HG03558 (cell line): ENCODE measurements around the gene JSRP1.

Experiments used
- ATAC-seq: cut with Tn5 transposase; IDR thresholded peaks from one replicate; pipeline ENCODE4 v1.9.1; 2021; ENCODE audit warnings: moderate number of reproducible peaks; ENCODE audit not compliant: unreplicated experiment; ENCODE audit errors: extremely low read depth

Gene JSRP1, protein sequence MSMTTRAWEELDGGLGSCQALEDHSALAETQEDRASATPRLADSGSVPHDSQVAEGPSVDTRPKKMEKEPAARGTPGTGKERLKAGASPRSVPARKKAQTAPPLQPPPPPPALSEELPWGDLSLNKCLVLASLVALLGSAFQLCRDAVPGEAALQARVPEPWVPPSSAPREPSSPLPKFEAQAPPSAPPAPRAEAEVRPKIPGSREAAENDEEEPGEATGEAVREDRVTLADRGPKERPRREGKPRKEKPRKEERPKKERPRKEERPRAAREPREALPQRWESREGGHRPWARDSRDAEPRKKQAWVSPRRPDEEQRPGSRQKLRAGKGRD

DNA sequence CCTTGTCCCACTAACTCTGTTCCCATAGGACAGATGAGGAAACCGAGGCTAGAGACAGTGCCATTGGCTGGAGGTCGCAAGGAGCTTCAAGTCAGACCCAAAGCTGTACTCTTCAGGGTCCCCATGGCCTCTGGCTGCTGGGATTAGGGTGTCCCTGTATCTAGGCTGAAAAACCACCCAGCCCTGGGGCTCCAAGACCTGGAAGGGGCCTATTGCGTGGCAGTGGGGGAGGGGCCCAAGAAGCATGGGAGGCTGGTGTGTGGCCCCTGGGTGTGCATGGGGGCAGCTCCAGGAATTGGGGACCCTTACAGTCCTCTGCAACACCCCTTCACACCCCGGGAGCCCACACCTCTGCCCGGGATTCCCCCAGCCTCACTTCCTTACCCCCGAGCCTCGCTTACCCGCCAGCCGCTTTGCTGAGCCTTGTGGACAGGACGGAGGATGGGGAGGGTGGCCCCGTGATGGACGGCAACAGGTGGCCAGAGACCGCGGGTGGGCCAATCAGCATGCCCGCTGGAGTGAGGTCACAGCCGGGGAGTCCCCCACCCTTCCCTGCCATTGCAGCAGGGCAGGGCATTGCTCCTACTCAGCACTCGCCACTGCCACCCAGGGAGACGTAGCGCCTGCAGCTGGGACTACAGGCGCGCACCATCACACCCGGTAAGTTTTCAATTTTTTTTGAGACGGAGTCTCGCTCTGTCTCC is at the start of gene JSRP1:
Gene JSRP1 (minus strand): TSS at position 436 of the 704 bp plus-strand sequence. CDS start 1,103 bp downstream, outside the sequence.
- no peak for ATAC-seq

DNA sequence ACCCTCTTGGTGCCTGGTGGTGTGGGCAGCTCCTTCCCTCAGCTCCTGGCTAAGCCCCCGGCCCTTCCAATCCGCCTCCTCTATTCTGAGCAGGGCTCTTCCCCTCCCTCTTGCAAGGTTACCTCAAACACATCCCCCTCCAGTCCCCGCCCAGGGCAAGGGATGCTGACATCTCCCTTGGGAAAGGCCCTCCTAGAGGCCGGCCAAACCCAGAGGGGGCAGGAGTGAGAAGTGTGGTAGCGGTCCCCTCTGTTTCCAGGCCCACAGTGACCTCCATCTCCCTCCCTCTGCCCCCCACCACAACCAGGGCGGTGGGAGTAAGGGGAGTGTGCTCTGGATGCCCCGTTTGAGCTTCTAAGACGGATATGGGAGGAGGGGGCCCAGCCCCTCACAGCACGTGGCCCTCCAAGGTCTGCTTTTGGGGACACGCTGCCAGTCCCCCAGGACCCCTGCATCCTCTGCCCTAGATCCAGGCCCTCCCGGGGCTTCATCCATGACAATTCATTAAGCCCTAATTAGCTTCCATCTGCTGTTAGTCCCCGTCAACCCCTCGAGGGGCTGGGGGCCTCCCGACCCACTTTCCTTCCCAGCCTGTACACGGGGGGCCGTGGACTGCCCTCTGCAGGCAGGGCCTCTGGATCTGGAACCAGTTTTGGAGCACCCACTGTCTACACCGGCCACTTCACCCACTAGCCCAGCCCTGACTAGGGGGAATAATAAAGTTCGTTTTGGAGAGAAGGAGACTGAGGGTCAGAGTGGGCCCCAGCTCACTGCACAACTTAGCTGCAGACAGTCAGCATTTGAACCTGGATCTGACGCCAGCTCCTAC is 49.4 kb upstream of the JSRP1 start:
- ATAC-seq: no peak

DNA sequence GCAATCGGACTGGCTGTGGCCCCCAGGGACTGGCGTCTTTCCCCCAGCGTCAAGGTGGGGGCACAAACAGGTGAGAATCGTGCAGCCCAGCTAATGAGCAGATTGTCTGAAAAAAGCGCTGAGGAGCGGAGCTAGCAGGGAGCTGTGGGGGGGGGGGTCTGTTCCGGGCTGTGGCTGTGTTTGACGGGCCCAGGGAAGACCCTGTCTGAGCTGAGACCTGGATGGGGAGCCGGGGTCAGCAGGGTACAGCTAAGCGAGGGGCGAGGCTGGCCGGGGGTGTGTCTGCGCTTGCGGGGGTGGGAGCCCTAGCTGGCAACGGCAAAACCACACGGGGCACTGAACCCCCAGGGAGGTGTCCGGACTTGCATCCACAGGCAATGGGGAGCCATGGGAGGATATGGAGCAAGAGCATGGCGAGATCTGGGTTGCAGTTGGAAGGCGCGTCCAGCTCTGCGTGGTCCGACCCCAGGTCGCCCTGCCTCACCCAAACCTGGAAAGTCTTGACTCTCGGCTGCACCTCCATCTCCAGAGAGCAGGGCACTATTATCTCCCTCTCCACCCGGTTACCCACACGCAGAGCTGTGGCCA is 47.1 kb upstream of the JSRP1 start:
- no peak for ATAC-seq

DNA sequence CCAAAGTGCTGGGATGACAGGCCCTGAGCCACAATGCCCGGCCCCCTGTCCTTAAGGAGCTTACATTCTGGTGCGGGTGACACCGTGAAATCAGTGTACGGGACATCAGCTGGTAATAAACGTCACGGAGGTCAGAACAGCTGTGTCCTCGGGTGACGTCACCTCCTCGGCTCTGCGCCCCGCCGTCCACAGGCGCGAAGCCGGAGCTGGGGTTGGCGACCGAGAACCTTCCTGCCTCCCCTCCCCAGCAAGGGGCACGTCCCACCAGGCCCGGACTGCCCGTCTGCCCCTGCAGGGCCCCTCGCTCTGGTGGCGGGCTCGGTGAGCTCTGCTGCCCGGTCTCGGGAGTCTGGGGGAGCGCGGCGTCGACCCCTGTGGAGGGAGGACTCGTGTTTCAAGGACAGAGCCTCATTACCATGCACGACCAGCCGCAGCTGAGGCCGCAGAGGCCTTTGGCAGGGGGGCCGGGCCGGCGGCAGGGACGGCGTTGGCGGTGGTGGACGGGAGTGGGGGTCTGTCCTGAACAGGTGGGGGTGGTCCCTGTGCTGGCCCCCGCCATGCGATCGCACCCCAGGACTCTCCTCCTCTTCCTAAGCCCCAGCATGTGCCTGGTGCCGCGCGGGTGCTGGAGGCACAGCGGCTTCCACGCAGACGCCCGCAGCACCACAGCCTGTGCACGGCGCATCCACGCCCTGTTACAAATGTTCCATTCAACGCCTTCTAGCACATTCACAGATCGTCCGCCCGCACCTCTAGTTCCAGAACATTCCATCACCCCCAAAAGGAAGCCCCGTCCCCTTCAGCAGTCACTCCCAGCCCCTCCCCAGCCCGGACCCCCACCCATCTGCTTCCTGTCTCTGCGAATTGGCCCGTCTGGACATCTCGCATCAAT is 46.3 kb upstream of the JSRP1 start:
- no peak for ATAC-seq

DNA sequence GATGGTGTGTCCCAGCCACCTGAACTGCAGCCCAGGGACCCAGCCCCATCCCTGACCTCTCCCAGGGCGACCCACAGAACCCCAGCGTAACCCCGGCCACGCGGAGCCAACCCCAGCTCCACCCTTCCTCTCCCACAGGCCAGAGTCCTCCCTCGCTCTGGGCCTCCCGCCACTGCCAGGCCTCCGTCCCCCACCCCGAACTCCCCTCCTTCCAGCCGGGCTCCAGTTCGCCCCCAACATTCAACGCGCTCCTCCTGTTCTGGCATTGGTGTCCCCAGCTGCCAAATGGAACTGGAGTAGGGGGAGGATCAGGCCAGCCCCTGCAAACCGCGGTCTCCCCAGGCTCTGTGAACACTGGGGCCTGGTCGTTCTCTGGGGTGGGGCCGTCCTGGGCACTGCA is 44.3 kb upstream of the JSRP1 start:
- ATAC-seq: no peak

DNA sequence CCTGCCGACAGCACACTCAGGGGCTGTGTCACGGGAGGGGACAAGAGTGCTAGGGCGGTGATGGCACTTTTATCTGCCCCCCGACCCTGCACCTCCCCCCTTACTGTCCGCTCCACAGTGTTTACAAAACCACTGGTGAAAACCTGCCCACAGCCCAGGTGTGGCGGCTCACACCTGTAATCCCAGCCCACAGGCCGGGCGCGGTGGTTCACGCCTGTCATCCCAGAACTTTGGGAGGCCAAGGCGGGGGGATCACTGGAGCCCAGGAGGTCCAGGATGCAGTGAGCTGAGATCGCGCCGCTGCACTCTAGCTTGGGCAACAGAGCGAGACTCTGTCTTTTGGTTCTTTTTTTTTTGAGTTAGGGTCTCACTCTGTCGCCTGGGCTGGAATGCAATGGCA is 39.9 kb upstream of the JSRP1 start:
- no peak for ATAC-seq

DNA sequence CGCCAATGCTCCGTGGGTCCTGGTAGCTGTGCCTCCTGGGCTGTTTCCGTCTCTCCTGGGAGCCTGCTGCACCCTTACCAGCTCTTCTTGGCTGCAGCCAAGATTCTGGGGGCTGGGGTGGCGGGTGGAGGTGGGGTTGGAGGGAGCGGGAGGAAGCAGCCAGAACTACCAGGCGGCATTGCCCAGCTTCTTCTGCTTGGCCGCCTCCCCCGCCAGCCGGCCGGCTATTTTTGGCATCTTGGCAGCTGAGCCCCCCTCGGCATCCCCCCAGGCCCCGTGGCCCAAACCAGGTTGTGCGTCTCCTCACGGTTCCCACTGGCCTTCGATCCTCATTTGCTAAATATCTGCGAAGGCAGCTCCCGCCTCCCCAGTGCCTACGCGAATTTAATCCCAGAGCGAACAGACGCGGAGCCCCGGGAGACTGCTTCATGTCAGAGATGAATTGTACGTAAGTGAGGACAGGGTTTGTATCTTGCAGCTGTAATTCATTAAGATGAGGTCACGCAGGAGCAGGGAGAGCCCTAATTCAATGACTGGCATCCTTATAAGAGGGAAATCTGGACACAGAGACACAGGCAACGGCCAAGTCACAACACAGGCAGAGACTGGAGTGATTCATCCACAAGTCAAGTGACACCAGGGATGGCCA is 38.6 kb upstream of the JSRP1 start:
- ATAC-seq: no peak

DNA sequence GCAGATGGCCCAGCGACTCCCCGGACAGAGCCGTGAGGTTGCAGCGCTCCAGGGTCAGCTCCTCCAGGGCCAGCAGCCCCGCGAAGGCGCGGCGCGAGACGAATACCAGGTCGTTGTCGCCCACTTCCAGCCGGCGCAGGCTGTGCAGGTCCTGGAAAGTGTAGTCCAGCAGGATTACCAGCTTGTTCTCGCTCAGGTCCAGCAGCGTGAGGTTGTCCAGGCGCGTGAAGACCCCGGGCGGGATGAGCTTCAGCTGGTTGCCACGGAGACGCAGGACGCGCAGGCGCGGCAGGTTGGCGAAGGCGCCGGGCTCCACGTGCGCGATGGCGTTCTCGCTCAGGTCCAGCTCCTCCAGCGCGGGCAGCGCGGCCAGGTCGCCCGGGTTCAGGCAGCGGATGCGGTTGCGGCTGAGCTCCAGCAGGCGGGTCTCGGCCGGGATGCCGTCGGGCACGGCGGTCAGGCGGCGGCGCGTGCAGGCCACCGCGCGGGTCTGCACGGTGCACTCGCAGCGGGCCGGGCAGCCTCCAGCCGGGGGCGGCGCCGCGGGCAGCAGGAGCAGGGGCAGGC is 35.1 kb upstream of the JSRP1 start:
- no peak for ATAC-seq

DNA sequence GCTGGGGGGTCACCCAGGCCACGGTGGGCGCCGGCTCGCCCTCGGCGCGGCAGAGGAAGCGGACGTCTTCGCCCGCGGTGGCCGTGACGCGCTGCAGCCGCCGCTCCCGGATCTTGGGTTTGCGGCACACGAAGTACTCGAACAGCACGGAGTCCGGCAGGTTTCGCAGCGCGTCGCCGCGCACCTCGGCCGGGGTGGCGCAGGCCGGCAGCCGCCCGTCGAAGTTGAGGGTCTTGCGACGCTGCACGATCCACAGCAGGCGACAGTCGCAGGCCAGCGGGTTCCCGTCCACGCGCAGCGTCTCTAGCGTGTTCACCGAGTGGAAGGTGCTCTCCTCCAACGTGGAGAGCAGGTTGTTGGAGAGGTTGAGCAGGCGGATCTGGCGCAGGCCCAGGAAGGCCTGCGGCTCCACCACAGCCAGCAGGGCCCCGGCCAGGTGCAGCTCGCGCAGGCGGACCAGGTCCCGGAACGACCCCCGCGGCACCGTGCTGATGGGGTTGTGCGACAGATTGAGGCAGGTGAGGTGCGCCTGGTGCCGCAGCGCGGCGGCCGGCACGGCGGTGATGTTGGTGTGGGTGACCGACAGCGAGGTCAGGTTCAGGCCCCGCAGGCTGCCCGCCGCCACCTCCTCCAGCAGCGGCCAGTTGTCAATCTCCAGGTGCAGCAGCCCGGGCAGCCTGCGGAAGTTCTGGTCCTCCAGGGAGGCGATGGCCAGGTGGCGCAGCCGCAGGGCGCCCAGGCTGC is 34.4 kb upstream of the JSRP1 start:
- ATAC-seq: no peak

DNA sequence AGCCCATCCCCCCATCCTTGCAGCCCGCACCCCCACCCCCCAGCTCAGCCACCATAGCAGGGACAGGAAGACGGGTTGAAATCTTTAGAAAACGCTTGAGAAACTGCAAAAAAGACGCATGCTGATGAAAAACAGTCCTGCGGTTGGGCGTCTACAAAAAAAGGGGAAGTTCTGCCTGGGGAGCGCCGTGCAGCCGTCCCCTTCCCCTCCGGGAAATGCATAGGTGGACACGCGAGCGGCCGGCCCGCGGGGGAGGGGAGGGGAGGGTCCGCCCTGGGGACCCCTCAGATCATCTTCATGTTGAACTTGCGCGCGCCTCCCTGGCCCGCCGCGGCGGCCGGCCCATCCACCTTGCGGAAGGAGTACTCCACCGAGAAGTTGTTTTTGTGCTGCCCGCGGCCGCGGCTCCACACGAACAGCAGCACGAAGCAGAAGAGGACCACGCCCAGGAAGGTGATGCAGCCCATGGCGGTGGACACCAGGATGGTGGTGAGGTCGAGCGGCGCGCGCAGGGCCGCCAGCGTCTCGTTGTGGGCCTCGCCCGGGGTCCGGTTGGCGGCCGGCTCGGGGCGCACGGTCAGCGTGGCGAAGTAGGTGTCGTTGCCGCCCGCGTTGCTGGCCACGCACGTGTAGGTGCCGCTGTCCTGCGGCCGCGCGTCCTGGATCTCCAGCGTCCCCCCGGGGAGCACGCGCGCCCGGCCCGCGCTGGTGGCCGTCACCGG is 33.7 kb upstream of the JSRP1 start:
- ATAC-seq: no peak

DNA sequence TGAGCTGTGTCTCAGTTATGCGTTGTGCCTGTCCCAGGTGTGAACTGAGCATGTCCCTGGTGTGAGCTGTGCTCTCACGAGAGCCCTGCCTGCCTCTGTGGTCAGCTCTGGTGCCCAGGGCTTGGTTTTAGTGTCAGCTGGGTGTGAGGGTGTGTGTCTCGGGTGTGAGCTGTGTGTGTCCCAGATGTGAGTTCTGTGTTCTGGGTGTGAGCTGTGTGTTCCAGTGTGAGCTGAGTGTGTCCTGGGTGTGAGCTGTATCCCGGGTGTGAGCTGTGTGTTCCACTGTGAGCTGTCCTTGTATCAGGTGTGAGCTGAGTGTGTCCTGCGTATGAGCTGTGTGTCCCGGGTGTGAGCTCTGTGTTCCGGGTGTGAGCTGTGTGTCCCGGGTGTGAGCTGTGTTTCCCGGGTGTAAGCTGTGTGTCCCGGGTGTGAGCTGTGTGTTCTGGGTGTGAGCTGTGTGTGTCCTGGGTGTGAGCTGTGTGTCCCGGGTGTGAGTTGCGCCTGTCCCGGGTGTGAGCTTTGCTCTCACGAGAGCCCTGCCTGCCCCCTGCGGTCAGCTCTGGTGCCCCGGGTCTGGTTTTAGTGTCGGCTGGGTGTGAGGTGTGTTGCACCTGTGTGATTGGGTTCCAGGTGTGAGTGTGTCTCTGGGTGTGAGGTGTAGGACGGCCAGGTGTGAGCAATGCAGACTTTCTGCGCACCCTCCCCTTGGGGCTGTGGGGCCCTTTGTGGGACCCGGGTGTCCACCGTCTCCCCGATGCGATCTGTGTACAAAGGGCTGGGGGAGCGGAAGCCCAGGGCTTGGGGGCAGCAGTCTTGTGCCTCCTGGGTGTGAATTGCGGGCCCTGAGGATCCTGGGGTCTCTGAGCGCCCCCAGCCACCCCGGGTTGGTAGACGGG is 32.8 kb upstream of the JSRP1 start:
- ATAC-seq: no peak

DNA sequence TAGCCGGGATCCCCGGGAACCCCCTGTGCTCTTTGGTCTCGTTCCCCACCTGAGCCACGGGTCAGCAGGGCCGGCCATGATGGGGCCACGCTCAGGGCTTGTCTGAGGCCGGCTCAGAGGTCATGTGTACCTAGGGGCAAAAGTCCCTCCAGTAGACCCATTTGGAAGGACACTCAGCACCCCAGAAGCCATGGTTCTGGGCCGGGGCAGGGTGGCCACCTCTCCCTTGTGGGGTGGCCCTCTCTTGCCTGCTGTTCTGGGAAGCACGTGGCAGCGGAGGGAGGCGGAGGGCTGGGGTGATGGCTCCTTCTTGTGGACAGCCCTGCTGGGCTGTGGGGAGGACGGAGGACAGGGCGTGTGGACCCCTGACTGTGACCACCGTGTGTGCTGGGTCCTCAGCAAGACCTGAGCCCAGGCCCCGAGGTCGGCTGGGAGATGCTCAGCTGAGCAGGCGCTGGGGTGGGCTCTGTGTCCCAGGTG is 32.2 kb upstream of the JSRP1 start:
- no peak for ATAC-seq

DNA sequence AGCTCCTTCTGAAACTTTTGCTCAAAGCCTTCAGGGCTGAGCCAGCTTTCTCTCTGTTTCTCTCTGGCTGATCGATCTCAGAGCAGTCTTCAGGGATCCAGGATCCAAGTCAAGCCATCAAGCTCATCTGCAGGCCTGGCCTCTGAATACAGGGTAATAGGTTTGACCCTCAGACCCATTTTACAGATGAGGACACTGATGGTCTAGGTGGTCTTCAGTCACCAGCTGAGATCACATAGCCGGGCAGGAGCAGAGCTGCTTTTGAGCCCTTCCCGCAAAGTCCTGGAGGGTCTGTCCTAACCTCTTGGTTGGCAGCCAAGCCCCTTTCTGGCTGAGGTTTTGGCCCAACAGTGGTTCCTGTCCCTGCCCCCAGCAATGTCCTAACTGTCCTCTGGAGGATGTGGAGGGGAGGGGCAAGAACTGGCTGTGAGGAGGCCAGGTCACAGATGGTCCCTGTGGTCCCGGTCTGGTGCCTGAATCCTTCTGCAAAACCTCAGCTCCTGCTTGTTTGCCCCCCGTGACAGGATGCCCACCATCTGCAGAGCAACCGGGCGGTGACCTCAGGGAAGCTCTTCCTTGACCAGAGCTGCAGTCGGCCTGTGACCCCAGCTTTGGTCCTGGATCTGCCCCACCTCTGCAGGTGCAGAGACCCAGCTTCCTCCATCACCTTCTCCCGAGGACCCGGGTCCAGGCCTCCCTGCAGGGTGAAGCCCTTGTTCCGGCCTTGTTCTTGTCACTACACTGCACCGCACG is 31.5 kb upstream of the JSRP1 start:
- no peak for ATAC-seq

DNA sequence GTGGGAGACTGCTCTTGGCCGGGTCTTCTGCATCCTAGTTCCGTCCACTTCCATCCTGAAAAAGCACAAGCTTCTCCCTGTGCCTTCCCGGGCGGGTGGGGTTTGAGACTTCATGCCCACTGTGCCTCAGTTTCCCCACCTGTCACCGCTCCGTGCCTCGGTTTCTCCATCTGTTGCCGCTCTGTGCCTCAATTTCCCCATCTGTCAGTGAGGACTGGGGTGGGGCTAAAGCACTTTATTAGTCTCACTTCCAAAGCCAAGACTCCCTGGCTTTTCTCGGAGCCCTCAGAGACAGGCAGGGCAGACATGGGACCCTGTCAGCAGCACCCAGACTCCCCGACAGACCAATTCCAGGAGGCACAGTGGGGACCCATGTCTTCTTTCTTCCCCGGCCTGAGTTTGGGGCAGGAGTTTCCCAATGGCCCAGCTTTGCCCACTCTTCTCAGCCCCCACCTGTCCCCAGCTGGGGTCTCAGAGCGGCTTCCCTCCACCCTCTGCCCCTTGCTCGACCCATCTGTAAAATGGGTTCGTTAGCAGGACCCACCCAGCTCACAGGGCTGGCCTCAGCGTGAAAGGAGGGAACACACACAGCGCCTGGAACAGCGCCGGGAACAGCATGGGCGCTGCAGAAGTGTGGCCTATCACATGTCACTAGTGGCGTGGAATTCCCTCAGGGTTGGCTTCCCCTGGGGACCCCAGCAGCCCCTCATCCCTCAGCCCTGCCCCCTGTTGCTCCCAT is 30.4 kb upstream of the JSRP1 start:
- ATAC-seq: no peak

DNA sequence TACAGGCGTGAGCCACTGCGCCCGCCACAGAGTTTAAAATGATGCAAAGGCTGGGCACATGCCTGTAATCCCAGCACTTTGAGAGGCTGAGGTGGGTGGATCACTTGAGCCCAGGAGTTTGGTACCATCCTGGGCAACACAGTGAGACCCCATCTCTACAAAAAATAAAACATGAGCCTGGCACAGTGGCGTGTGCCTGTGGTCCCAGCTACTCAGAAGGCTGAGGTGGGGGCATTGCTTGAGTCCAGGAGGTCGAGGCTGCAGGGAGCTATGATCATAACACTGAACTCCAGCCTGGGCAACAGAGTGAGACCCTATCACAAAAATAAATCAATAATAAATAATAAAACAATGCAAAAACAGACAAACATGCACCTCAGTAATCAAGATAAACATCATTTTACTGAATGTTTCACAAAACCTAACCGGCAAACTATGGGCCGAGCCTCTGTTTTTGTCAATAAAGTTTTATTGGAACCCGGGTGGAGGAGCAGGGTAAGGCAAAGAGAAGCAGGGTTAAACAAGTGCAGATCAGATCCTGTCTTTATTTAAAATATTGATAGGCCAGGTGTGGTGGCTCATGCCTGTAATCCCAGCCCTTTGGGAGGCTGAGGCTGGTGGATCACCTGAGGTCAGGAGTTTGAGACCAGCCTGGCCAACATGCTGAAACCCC is 27.8 kb upstream of the JSRP1 start:
- no peak for ATAC-seq
